ENCODE measurements around the gene HSPA12B. TPM values are rescaled to one million over a fixed set of nuclear protein-coding genes. Genes with fewer than 3 reads are reported as not detected.

HSPA12B gene
- polyA plus RNA-seq, 3 donors, result 12.8 to 13.1 (median 13.0) TPM

DNA sequence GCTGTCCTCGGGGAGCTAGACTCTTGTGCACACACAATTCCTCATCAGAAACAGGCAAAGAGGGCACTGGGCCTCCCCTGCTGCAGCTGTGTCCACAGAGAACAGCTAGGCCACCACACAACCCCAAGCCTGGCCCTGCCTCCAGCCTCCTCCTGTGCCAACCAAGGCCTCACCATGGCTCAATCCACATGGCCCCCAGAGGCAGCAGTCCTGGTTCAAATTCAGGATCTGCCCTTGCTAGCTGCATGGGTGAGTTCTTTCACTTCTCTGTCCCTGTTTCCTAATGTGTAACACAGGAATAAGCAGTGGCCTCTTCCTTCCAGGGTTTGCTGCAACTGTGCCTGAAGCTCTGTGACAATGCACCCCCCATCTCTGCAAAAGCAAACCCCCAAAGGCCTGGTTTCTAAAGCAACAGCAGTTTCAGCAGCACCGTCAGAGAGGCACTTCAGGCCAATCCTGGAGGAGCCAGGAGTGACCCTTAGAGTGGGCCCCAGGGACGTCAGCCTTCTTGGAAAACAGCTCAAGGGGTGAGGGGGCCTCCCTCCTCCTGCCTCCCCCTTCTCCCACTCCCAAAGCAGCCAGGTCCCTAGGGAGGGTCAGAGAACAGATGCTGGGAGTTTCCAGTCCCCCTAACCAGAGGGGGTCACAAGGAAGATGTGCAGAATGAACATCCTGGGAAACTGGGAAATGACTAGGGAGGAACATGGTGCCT lies 32.8 kb downstream of the HSPA12B start:
- no peak for DNase-seq (ENCODE audit: low read depth in 3 of 3, low spot score in 2 of 3)

DNA sequence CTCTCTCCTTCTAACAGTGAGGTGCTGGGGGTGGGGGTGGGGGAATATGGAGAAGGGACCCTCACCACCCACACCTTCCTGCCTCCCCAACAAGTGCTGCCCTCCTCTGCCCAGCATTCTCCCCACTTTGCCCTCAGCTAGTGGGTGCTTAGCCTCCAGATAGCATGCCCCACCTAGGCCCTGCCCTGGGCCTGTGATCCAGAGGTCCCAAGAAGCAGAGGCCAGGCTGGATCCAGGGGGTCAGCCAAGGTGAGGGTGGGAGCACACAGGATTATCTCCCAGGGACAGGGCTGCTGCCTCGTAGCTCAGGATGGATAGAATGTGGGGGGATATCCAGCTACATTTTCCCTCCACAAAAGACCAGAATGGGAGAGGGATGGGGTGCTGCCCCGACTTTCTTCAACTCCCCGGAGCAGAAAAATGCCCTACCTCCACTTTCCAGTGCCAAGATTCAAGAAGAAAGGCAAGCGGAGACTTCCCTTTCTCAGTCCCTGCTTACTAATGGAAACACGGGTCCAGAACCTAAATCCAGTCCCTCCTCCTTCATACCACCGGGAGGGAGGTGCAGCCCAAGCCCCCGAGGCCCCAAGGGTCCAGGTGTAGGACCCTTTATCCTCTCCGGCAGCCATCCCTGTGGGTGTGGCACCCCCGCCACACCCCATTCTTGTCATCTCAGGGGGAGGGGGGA lies 34.1 kb downstream of the HSPA12B start:
- DNase-seq (ENCODE audit: low read depth in 3 of 3, low spot score in 2 of 3), result no peak

DNA sequence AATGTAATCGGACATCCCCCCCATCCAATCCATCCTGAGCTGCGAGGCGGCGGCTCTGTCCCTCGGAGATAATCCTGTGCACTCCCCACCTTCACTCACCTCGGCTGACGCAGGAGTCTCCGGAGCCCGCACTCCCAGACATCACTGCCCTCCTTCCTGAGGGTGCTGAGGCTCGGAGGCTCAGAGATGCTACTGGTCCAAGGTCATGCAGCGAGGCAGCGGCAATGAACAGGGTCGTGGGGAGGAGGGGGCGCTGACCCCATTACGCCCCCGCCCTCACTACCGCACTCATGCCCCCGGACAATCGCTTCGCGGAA lies 34.6 kb downstream of the HSPA12B start:
- no peak for DNase-seq (ENCODE audit: low read depth in 3 of 3, low spot score in 2 of 3)

DNA sequence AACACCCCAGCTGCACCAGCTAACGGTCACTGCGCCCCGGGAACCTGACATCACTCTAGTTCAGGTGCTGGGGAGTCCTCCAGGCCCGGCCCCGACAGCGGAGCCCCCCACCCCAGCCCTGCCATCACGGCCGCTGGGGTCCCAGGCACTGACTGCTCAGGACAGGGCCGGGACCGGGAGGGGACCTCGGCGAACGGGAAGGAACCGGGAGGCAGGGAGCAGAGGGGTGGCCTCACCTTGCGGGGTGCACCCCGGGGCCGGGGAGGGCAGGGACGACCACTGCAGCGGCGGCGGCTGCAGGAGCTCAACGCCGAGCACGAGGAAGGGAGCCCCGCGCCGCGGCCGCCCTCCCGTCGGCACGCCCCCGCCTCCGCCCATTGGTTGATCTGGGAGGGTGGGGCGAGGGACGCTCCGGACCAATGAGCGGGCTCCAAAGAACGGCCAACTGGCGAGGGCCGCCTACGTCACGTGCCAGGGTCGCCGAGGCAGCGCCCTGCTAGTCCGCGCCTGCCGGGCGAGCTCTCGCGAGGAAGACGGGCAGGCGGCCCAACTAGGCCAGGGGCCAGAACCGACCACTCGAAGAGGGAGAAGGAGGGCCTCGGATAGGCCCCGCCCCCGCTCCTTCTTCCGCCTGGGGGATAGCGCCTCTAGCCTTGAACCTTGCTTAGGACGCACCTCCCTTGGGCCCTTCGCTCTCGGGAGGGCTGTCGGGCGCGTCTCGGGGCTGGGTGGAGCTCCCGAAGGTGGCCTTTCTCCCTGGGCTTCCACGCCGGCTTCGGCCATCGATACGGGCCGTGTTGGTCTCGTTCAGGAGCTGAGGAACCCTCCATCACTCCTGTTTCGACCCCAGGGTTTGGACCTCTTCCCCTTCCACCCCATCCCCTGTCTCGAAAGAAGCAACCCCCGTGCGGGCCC lies 35.2 kb downstream of the HSPA12B start, which contains the start of gene ADISSP:
TSS of gene ADISSP (minus strand) at position 327 of the 915 bp plus-strand sequence. CDS start 7,653 bp downstream, outside the sequence.
- DNase-seq (ENCODE audit: low read depth in 3 of 3, low spot score in 2 of 3), result peak; percentile 88 to 97 (median 95)

DNA sequence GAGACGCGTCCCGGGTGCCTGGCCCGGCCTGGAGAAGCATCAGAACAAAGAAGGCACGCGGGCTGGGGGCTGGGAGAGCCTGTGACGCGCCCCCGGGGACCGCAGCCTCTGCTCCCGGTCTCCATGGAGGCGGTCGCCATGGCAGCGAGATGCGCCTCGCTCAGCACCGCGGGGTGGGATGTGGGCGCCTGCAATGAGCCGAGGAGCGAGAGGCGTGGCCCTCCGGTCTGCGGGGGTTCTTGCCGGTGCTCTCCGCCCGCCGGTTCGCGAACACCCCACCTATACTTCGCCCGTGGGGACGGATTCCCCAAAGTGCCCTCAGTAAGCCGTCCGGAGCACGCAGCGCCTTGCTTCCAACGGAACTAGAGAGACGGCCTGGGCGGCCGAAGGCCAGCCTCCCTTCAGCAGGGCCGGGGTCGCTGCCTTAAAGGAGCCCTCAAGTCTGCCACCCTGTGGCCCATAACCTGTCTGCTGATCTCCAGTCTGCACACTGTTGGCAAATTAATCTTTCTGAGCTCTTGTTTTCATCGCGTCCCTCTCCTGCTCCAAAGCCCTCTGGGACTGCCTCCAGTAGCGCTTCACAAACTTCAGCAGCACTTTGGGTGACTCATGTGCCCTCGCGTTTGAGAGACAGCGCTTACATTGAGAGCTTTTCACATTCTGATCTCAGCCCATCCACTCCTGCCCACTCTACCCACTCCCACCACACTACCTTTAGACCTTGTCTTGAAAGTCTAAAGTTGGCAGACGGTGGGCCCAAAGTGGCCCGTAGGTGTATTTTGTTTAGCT lies 36.1 kb downstream of the HSPA12B start:
- no peak for DNase-seq (ENCODE audit: low read depth in 3 of 3, low spot score in 2 of 3)

DNA sequence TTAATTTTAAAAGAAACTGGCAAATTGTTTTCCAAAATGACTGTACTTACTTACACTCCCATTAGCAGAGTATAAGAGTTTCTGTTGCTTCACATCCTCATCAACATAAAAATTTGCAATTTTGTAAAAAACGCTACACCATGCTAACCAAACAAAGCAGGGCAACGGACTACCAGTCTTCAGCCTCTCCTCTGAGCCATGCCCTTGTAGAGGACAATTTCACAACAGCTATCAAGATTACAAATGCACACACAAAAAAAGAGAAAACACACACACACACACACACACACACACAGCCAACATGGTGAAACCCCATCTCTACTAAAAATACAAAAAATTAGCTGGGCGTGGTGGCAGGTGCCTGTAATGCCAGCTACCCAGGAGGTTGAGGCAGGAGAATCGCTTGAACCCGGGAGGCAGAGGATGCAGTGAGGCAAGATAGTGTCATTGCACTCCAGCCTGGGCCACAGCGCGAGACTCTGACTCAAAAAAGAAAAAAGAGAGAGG lies 39.1 kb downstream of the HSPA12B start:
- no peak for DNase-seq (ENCODE audit: low read depth in 3 of 3, low spot score in 2 of 3)

DNA sequence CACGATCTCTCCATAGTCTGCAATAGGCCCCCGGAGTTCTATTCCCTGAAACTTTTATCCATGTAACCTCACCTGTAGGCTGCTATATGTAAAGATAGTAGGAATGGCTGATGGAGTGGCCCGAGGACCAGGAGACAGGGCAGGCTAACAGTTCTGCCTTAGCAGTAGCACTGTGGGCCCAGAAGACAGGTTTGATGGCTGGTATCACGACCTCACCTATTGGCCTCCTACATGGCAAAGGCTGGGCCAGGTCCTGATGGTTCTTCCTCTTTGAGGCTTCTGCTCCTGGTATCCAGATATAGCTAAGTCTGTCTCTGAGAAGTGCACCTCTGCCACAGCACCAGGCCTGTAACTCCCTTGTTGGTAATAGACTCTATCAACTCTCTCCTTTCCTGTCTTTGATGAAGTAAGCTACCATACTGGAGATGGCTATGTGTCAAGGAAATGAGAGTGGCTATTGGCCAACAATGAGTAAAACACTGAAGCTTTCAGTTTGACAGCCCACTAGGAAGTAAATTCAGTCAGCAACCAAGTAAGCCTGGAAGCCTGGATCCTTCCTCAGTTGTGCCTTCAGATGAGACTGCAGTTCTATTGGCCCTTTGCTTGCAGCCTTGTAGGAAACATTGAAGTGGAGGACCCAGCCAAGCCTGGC lies 43.1 kb downstream of the HSPA12B start:
- DNase-seq (ENCODE audit: low read depth in 3 of 3, low spot score in 2 of 3), result no peak

DNA sequence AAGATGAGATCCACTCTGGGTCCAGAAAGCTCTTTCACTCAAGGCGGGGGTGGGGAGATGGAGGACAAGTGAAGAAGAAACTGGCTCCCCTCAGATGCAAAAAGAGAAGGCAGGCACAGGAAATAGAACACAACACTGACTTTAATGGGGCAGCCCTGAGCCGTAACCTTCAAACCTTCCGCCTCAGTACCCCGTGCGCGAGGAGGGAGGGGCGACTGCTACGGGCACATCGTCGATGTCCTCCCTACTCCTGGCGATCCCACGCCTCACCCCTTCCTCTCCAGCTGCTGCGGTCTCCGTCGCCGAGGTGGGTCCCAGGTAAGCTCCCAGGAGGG lies 44.9 kb downstream of the HSPA12B start:
- no peak for DNase-seq (ENCODE audit: low read depth in 3 of 3, low spot score in 2 of 3)

DNA sequence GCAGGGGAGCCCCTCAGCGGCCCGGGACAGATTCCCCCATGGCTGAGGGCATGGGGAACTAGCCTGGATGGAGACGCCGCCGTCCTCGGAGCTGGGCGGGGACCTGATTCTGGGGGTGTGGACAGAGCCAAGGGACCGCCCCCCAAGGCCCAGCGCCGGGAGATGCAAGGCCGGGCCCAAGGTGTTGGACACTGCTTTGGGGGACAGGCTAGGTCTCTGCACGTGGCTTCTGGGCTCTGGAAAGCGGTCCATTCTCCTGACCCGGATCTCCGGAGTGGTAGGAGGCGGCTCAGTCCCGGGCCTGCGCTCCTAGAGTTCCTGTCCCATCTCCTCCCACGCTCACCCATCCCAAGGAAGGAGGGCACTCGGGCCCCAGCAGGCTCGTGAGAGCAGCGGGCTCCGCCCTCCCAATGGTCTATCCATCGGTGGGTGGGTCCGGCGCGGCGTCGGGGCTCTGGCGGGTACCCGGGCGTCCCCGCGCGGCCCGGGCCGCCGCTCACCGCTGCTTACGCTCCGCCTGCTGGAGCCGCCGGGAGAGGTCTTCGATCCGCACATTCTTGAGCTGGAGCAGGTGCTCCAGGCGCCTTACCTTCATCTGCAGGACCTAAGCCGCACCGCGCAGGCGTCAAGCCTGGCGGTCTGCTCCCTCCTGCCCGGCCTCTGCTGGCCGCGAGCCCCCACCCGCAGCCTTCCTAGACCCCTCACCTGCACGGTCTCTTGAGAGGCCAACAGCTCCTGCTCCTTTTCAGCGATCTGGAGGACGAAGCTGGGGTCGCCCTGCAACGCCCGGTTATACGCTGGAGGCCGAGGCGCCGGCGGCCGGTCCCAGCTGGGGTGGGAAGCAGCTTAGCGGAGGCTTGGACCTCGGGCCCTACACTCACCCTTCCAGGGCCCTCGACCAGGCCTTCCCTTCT lies 45.5 kb downstream of the HSPA12B start:
- DNase-seq (ENCODE audit: low read depth in 3 of 3, low spot score in 2 of 3), result no peak

DNA sequence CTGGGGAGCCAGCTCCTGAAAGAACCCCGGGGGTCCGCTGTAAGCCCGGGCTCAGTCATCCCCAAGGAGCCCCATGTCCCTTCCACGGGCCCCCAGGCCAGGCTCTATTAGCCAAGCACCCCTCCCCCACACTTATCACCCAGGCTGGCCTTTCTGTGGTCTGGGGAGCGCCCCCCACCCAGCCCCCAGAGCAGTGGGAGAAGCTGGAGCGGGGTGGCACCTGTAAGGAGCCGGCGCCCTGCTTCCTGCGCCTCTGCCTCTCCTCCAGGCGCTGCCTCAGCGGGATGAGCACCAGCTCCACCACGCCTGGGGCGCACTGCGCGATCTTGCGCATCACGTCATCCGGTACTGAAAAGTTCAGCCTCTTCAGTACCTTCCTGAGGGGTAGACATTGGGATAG lies 46.5 kb downstream of the HSPA12B start:
- no peak for DNase-seq (ENCODE audit: low read depth in 3 of 3, low spot score in 2 of 3)

DNA sequence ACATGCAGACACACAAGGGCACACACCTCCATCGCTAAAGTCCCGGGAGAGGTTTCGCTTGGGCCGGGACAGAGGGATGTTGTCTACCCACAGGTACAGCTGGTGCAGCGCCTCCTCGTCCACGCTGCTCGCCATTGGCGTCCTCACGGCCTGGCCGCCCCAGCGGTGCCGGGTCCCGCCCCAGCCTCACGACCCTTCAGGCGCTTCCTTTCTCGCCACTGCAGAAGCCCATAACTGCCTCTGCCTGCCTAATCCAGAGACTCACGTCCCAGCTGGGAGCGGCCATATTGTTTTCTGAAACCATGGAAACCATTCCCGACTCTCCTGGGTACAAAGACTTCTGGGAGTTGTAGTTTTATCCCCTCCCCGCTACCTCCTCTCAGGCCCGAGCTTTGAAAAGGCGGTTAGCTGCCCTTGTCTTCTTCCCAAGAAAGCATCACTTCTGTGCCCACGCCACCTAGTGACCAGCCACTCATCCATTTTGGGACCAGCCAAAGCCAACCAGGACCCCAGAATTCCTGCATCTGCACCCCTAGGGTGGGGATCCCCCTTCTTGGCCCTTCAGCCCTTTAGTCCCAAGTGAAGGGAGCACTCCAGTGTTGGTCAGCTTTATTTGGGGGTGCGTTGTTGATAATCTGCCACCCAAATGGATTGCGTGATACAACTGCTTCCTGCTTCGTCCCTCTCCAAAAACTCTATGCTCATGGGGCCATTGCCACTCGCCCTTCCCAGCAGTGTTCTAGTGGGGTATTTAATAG lies 48.8 kb downstream of the HSPA12B start, which contains the start of gene SPEF1:
TSS of gene SPEF1 (minus strand) at position 296 of the 758 bp plus-strand sequence. CDS start at position 135, 161 bp downstream.
- DNase-seq (ENCODE audit: low read depth in 3 of 3, low spot score in 2 of 3), result peak in 2 of 3 donors; percentile 85 to 91

DNA sequence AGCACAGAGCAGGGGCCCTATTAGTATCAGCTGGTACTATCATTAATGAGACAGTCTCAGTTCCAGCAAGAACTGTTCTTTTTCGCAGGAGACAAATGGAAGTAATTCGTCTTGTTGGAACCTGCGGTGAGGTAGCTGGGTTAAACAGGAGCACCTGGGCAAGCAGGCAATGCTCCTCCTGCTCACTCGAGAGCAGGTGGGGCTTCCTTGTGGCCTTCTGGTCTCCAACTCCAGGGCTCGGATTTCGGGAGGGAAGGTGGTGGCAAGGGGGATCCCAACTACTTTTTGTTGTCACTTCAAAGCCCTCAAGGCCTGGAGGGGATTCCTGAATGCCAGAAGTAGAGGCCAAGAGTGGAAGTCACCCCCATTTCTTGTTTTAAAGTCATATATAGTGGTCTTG lies 50.1 kb downstream of the HSPA12B start:
- DNase-seq (ENCODE audit: low read depth in 3 of 3, low spot score in 2 of 3), result no peak

DNA sequence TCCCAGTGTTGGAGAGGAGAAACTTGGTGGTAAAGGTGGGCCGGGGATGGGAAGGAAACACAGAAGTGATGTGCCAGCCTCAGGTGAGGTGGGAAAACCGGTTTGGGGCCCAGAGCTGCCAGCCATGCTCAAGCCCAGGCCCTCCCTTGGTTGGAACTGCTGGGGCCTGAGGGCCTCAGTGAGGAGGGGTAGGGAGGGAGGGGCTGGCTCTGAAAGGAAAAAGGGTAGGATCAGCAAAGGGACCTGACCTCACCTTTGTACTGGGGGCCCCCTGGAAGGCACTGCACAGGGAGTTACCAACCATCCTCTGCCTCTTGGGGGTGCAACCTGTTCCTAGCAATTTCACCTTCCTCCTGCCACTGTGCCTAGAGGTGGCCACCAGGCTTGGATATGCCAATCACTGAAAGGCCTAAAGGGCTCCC lies 50.6 kb downstream of the HSPA12B start:
- no peak for DNase-seq (ENCODE audit: low read depth in 3 of 3, low spot score in 2 of 3)

DNA sequence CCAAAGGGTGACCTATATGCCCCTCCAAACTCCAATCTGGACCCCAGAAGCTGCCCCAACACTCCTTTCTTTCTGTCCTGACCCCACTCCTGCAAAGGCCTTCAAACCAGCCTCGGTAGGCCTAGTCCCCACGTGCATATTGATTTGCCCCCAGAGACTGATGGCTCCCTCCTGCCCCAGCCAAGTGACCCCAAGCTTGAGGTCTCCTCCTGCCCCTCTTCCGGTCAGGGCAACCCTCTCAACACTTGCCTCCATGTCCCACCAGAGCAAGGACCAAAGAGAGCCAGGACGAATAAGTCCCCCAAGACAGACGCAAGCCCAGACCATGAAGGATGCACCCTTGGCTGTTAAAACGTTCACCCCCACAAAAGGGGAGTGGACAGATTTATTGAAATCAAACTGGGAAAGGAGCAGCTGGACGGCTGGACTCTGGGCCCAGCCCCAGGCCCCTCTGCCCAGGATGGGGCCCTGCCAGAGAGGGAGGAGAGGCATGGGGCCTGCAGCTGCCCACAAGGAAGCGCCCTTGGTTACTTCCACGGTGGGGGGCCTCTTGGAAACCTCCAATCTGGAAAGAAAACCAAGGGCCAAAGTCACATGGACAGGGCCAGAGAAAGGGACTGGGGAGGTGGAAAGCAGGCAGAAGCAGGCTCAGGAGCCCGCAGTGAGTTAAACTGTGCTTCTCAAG lies 51.2 kb downstream of the HSPA12B start:
- no peak for DNase-seq (ENCODE audit: low read depth in 3 of 3, low spot score in 2 of 3)

DNA sequence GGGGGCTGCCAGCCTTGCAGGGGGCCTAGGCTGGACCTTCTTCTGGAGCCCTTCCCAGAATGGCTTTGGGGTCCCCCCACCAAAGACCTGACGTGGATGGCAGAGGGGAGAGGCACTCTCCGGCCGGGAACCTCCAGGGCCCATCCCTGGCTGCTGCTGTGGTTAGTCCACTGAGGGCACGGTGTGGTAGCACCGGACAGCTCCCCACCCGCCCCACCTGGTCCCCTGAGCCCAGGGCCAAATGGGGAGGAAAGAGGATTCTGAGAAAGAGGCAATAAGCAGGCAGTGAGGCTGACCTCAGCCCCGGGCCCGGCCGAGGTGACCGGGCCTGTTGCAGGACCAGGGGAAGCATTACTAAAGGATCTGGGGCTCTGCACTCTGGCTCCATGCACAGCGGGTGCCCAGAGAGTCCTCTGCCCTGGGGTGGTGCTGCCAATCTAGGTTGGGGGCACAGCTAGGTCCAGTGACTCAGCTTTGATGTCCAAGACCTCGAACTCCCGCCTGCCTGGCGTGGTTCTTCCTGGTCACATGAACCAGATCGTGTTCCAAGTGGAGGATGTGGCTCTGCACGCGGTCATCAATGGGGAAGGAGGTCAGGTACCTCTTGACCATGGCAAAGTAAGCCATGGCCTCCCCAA lies 51.9 kb downstream of the HSPA12B start:
- DNase-seq (ENCODE audit: low read depth in 3 of 3, low spot score in 2 of 3), result no peak

DNA sequence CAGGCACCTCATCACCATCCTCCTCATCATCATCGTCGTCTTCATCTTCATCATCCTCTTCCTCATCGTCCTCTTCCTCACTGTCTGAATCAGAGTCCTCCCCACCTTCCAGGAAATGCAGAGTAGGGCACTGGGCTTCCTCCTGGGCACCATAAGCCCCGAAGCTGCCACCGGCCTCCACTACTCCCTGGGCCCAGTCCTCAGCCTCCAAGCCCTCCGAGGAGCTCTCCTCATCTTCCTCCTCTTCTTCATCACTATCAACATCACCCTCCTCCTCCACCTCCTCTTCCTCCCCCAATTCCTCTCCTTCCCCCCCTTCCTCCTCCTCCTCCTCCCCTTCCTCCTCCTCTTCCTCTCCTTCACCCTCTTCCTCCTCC lies 52.4 kb downstream of the HSPA12B start:
- DNase-seq (ENCODE audit: low read depth in 3 of 3, low spot score in 2 of 3), result no peak
